Neural cell (in vitro differentiated cells): ENCODE measurements around the gene LIPT1. TPM values are rescaled to one million over a fixed set of nuclear protein-coding genes. Genes with fewer than 3 reads are reported as not detected.

Experiments
- H2AFZ ChIP-seq: fragments of 200-600, 300-800 bp; sonication (generic), shearing (Covaris generic); 2 replicates; pipeline ENCODE4 v1.6.0; 2014; ENCODE audit warnings: low read depth, mild to moderate bottlenecking, antibody characterized with exemption, low read length, moderate library complexity
- H3F3A ChIP-seq: fragments of 200-600 bp; shearing (Covaris generic); 2 replicates; pipeline ENCODE4 v1.6.1; 2016; ENCODE audit warnings: mild to moderate bottlenecking, moderate library complexity, mixed read lengths, antibody characterized with exemption, low read length; ENCODE audit not compliant: insufficient read depth, poor library complexity, severe bottlenecking
- H3K27ac ChIP-seq: fragments of 200-600, 300-800 bp; sonication (generic), shearing (Covaris generic); 2 replicates; pipeline ENCODE4 v1.5.1; 2014; ENCODE audit warnings: mild to moderate bottlenecking, low read length, moderate library complexity
- H3K27me3 ChIP-seq: fragments of 300-800, 200-600 bp; sonication (generic), shearing (Covaris generic); 2 replicates; pipeline ENCODE4 v1.6.0; 2014; ENCODE audit warnings: mild to moderate bottlenecking, low read depth, low read length, moderate library complexity; ENCODE audit not compliant: insufficient read depth
- H3K36me3 ChIP-seq: fragments of 300-800, 200-600 bp; sonication (generic), shearing (Covaris generic); 2 replicates; pipeline ENCODE4 v1.5.1; 2014; ENCODE audit warnings: mild to moderate bottlenecking, antibody characterized with exemption, low read length, moderate library complexity; ENCODE audit not compliant: insufficient read depth
- H3K4me2 ChIP-seq: fragments of 300-800, 200-600 bp; sonication (generic), shearing (Covaris generic); 2 replicates; pipeline ENCODE4 v1.6.0; 2014; ENCODE audit warnings: mild to moderate bottlenecking, low read length
- H3K4me3 ChIP-seq: fragments of 300-800, 200-600 bp; sonication (generic), shearing (Covaris generic); 2 replicates; pipeline ENCODE4 v1.5.1; 2014; ENCODE audit warnings: mild to moderate bottlenecking, low read length, moderate library complexity
- H3K79me2 ChIP-seq: fragments of 200-600 bp; shearing (Covaris generic); replicated peaks from 2 replicates; pipeline ENCODE4 v1.6.0; 2014; ENCODE audit warnings: mild to moderate bottlenecking, low read length, moderate library complexity; ENCODE audit not compliant: insufficient read depth
- H3K9ac ChIP-seq: fragments of 300-800, 200-600 bp; sonication (generic), shearing (Covaris generic); 2 replicates; pipeline ENCODE4 v1.6.1; 2016; ENCODE audit warnings: mild to moderate bottlenecking, low read length, mixed read lengths
- H3K9me2 ChIP-seq: fragments of 200-600 bp; shearing (Covaris generic); 2 replicates; pipeline ENCODE4 v1.6.1; 2016; ENCODE audit warnings: mild to moderate bottlenecking, low read length, mixed read lengths; ENCODE audit not compliant: insufficient read depth
- H3K9me3 ChIP-seq: fragments of 200-600, 300-800 bp; sonication (generic), shearing (Covaris generic); 2 replicates; pipeline ENCODE4 v1.6.1; 2016; ENCODE audit warnings: mild to moderate bottlenecking, mixed run types, low read length, moderate library complexity, mixed read lengths
- H4K20me1 ChIP-seq: fragments of 200-600 bp; shearing (Covaris generic); 2 replicates; pipeline ENCODE4 v1.6.1; 2016; ENCODE audit warnings: mild to moderate bottlenecking, mixed run types; ENCODE audit not compliant: insufficient read depth
- CTCF ChIP-seq: fragments of 450-650 bp; IDR thresholded peaks from 2 replicates; pipeline ENCODE4 v1.5.1; 2014; ENCODE audit warnings: antibody characterized with exemption, mild to moderate bottlenecking, moderate library complexity; ENCODE audit not compliant: poor library complexity, severe bottlenecking
- EP300 ChIP-seq: fragments of 450-650 bp; conservative IDR thresholded peaks from 2 replicates; pipeline ENCODE4 v1.6.1; 2014; ENCODE audit warnings: antibody characterized with exemption, mild to moderate bottlenecking, moderate library complexity; ENCODE audit not compliant: poor library complexity, severe bottlenecking
- EZH2 ChIP-seq: fragments of 200-600, 300-800 bp; shearing (Covaris generic), sonication (generic); IDR thresholded peaks from 2 replicates; pipeline ENCODE4 v1.6.1; 2014; ENCODE audit warnings: antibody characterized with exemption, low read length, borderline replicate concordance, mild to moderate bottlenecking; ENCODE audit not compliant: insufficient read depth, poor library complexity, severe bottlenecking
- MXI1 ChIP-seq: fragments of 450-650 bp; conservative IDR thresholded peaks from 2 replicates; pipeline ENCODE4 v1.6.1; 2014; ENCODE audit warnings: antibody characterized with exemption, mild to moderate bottlenecking; ENCODE audit not compliant: poor library complexity, severe bottlenecking
- POLR2AphosphoS5 ChIP-seq: IDR thresholded peaks from 2 replicates; pipeline ENCODE4 v1.6.1; 2012
- RAD21 ChIP-seq: fragments of 450-650 bp; conservative IDR thresholded peaks from 2 replicates; pipeline ENCODE4 v1.6.1; 2014; ENCODE audit warnings: antibody characterized with exemption, mild to moderate bottlenecking, moderate library complexity
- REST ChIP-seq: IDR thresholded peaks from 2 replicates; pipeline ENCODE4 v1.6.1; 2012; ENCODE audit warnings: borderline replicate concordance
- SMC3 ChIP-seq: fragments of 450-650 bp; conservative IDR thresholded peaks from 2 replicates; pipeline ENCODE4 v1.6.1; 2014; ENCODE audit warnings: antibody characterized with exemption, mild to moderate bottlenecking, moderate library complexity; ENCODE audit not compliant: poor library complexity
- TAF1 ChIP-seq: IDR thresholded peaks from 2 replicates; pipeline ENCODE4 v1.6.1; 2012; ENCODE audit warnings: low read depth
- polyA minus RNA-seq: library from RNA; depleted of rRNA, polyadenylated mRNA; stranded (reverse); fragments of >200 nt; gene quantifications from 2 replicates; pipeline ENCODE4 v1.2.3, GENCODE V29; 2014
- polyA plus RNA-seq: library from polyadenylated mRNA; depleted of rRNA; stranded (reverse); fragments of >200 nt; gene quantifications from 2 replicates; pipeline ENCODE4 v1.2.3, GENCODE V29; 2014

LIPT1 gene
- 2.8 and 6.1 TPM in 2 replicates for polyA plus RNA-seq
- 5.7 and 9.3 TPM in 2 replicates for polyA minus RNA-seq

- H3K27ac ChIP-seq = peak within 1 kb of the TSS; percentile 74
- H3K27me3 ChIP-seq = no peaks in the 10 kb centered on the region
- H3K79me2 ChIP-seq = no peaks in the 10 kb centered on the region
- peaks cover 4% of the 10 kb centered on the region for H3K36me3 ChIP-seq
- H3K4me2 ChIP-seq = peak within 1 kb of the TSS; percentile 96
- H3F3A ChIP-seq = no peaks in the 10 kb centered on the region
- TF ChIP-seq TAF1 (peak; percentile 45), CTCF (peak; percentile 36), POLR2AphosphoS5 (peak; percentile 73), MXI1 (peak; percentile 97), EP300 (peak; percentile 56), EZH2 (no peak)
- H3K9ac ChIP-seq = peak within 1 kb of the TSS; percentile 74
- peak within 1 kb of the TSS; percentile 67 for H2AFZ ChIP-seq
- H3K9me2 ChIP-seq = no peaks in the 10 kb centered on the region
- peak within 1 kb of the TSS; percentile 78 for H3K4me3 ChIP-seq
- H3K9me3 ChIP-seq = no peaks in the 10 kb centered on the region
- no peaks in the 10 kb centered on the region for H4K20me1 ChIP-seq
Observed at GRCh38 chr2:99154643-99155536, at the start of gene LIPT1, which contains the start of gene TSGA10. LIPT1 (plus strand) TSS chr2:99154967; CDS start chr2:99161958, 6,991 bp downstream. TSGA10 (minus strand) TSS chr2:99154942; CDS start chr2:99109439, 45,503 bp downstream.

- Histone ChIP-seq H3K79me2 (no peaks in the 10 kb centered on the region), H2AFZ (no peak overlapping the region), H3K27ac (no peak overlapping the region), H3K27me3 (no peaks in the 10 kb centered on the region), H3F3A (no peaks in the 10 kb centered on the region), H4K20me1 (no peaks in the 10 kb centered on the region), H3K9me2 (no peaks in the 10 kb centered on the region), H3K36me3 (no peaks in the 10 kb centered on the region), H3K9me3 (no peaks in the 10 kb centered on the region), H3K4me3 (no peak overlapping the region), H3K4me2 (no peak overlapping the region), H3K9ac (no peak overlapping the region)
- TF ChIP-seq RAD21 (no peak), EZH2 (no peak), EP300 (no peak), SMC3 (no peak), CTCF (no peak), TAF1 (no peak), MXI1 (no peak), POLR2AphosphoS5 (no peak), REST (no peak)
Observed at GRCh38 chr2:99106913-99107312, 47.9 kb upstream of the LIPT1 start.
